Activated CD4-positive, alpha-beta T cell treated with anti-CD3 and anti-CD28 coated beads, Interleukin-2, amount 10 ng/mL, durations not matched to agents 7 days and 5 days (primary cell): ENCODE results near the gene KCNT1. TPM values are rescaled to one million over a fixed set of nuclear protein-coding genes. Genes with fewer than 3 reads are reported as not detected.

Experiments used
- CTCF ChIA-PET: fragments of 350-600 bp; sonication (Branson Sonifier 250); formaldehyde crosslinking; loops from one replicate; lab custom pipeline; 2021; ENCODE audit warnings: antibody characterized with exemption; lab: Charles Lee
- POLR2A ChIA-PET: fragments of 350-600 bp; sonication (Branson Sonifier 250); formaldehyde crosslinking; loops from one replicate; lab custom pipeline; 2021; ENCODE audit warnings: antibody characterized with exemption; lab: Charles Lee
- DNase-seq: peaks from one replicate; pipeline ENCODE4 v3.0.0-alpha.2; 2020
- H3K27ac Mint-ChIP-seq: one replicate; pipeline ENCODE4 v1.8.0; 2021; ENCODE audit warnings: mild to moderate bottlenecking, moderate library complexity, mixed read lengths
- H3K27me3 Mint-ChIP-seq: one replicate; pipeline ENCODE4 v1.8.0; 2021; ENCODE audit warnings: mixed read lengths
- H3K36me3 Mint-ChIP-seq: one replicate; pipeline ENCODE4 v1.8.0; 2021; ENCODE audit warnings: low read depth, mixed read lengths
- H3K4me1 Mint-ChIP-seq: one replicate; pipeline ENCODE4 v1.8.0; 2021; ENCODE audit warnings: mixed read lengths
- H3K4me3 Mint-ChIP-seq: one replicate; pipeline ENCODE4 v1.8.0; 2021; ENCODE audit warnings: mild to moderate bottlenecking, moderate library complexity, mixed read lengths
- H3K9me3 Mint-ChIP-seq: one replicate; pipeline ENCODE4 v1.8.0; 2021; ENCODE audit warnings: mixed read lengths
- total RNA-seq, 2 experiments: library from RNA; stranded (reverse); gene quantifications; one replicate each; pipeline ENCODE4 v1.2.3, GENCODE V29; 2021

Gene KCNT1
- total RNA-seq, 2 experiments from 2014 or later: 0.08 TPM; not detected in 1

DNA sequence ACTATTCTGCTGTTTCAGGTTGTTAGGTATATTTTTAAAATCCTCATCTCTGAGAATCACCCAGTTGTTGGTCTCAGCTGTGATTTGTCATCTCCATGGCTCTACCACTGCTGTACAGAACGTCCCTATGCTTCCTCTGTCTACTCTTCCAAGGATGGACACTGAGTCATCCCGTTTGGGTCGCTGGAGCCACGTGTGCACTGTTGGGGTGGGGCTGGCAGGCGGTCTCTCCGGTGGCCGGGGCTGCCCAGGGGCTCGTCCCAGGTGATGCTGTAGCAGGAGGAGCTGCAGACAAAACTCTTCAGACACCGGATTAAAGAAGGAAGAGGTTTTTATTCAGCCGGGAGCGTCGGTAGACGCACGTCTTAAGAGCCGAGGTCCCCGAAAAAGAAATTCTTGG, 21.9 kb upstream of the KCNT1 start:
- ChIA-PET POLR2A (no interaction called here), CTCF (no interaction called here)
- Mint-ChIP-seq H3K9me3 (no peaks in the 10 kb centered on the region), H3K36me3 (no peaks in the 10 kb centered on the region), H3K27ac (no peak overlapping the region), H3K27me3 (no peaks in the 10 kb centered on the region), H3K4me3 (no peak overlapping the region), H3K4me1 (no peaks in the 10 kb centered on the region)
- no peak for DNase-seq

DNA sequence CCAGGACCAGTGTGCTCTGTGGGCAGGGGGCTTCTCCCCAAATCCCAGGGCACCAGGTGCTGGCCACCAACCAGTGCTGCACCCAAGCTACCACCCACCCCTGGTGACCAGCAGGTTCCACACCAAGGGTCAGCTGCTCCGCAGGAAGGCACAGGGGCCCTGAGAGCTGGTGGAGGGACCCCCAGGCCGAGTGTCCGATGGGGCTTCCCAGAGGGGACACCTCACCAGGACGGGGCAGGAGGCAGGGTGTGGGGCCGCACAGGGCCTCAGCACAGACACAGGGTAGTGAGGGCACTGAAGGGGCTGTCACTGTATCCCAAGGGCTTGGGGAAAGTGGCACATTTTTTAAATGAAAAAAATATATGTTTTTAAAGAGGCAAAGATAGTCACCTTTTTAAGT, 20.8 kb upstream of the KCNT1 start:
- H3K27me3 Mint-ChIP-seq: no peaks in the 10 kb centered on the region
- ChIA-PET POLR2A (no interaction called here), CTCF (no interaction called here)

DNA sequence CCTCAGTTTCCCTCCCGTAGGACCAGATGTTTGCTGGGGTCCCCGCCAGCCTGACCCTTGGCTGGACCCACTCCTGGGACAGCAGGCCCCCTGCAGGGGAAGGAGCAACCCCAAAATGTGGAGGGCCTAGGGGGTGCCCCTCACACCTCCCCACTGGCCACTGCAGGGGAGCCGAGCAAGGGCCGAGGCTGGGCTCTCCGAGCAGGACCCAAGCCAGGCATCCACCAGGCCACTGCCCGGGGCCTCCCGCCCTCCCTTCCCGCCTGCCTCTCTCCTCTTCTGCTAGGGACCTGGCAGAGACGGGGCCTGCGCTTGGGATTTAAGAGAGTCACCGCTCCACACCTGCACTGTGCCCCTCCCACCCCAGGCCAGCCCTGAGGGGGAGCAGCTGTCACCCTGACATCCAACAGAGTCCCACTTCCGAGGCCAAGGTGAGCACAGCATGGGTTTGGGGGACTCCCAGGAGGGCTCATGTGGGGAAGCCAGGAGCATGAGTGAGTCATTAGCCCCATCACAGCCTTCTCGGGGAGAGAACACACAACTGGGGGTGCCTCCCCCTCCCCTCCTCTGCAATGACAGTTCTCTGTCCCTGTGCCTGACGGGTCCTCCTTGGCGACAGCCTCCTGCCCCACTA, 18.5 kb upstream of the KCNT1 start:
- POLR2A ChIA-PET: no interaction called here
- no peak overlapping the region for H3K4me3 Mint-ChIP-seq

More for the DNA sequence above, 20.8 kb upstream of the KCNT1 start:
- Mint-ChIP-seq H3K4me3 (no peak overlapping the region), H3K9me3 (no peaks in the 10 kb centered on the region), H3K27ac (no peak overlapping the region), H3K4me1 (no peaks in the 10 kb centered on the region), H3K36me3 (no peaks in the 10 kb centered on the region)
- no peak for DNase-seq

DNA sequence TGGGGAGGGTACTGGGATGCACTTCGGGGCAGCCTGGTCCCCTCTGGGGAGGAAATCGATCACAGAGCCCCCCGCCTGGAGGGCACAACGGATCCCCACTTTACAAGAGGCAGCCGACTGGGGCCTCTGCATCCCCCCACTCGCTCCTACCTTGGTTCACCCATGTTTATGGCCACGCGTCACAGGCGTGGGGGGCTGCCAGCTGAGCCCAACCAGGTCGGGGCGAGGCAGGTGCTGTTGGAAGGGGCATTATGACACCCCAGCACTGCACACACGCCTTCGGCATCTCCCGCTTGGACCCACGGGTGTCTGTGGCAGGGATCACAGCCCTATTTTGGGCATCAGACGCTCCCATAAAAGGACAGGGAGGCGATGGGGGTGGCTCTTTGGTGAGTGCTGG, 17.3 kb upstream of the KCNT1 start:
- CTCF ChIA-PET: no interaction called here

More for the DNA sequence above, 18.5 kb upstream of the KCNT1 start:
- no peaks in the 10 kb centered on the region for H3K27me3 Mint-ChIP-seq
- CTCF ChIA-PET: no interaction called here
- H3K36me3 Mint-ChIP-seq: no peaks in the 10 kb centered on the region
- no peak overlapping the region for H3K27ac Mint-ChIP-seq
- H3K4me1 Mint-ChIP-seq: no peaks in the 10 kb centered on the region
- DNase-seq: no peak
- H3K9me3 Mint-ChIP-seq: no peaks in the 10 kb centered on the region

DNA sequence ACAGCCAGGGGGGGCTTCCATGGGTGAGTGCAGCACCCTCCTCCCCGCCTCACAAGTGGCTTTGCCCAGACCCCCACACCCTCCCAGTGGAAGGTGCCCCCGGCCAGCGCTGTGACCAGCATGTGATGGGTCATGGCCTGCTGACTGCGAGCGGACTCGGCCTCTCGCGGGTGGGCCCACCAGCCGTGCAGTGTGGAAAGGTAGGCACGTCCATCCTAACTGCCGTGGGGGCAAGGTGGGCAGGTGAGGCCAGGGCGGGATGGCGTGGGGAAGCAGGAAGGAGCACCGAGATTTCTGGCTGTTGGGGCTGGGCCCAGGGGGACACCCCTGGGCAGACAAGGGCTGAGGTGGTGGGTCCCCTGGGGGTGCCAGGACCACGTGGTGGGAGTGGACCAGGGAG, 14.8 kb upstream of the KCNT1 start:
- Mint-ChIP-seq H3K27ac (no peak overlapping the region), H3K9me3 (no peaks in the 10 kb centered on the region), H3K4me3 (no peak overlapping the region), H3K36me3 (no peaks in the 10 kb centered on the region), H3K4me1 (no peaks in the 10 kb centered on the region), H3K27me3 (no peaks in the 10 kb centered on the region)
- ChIA-PET CTCF (no interaction called here), POLR2A (no interaction called here)
- DNase-seq: no peak

More for the DNA sequence above, 17.3 kb upstream of the KCNT1 start:
- Mint-ChIP-seq H3K36me3 (no peaks in the 10 kb centered on the region), H3K4me3 (no peak overlapping the region), H3K27ac (no peak overlapping the region), H3K4me1 (no peaks in the 10 kb centered on the region), H3K9me3 (no peaks in the 10 kb centered on the region), H3K27me3 (no peaks in the 10 kb centered on the region)
- POLR2A ChIA-PET: no interaction called here
- DNase-seq: no peak

DNA sequence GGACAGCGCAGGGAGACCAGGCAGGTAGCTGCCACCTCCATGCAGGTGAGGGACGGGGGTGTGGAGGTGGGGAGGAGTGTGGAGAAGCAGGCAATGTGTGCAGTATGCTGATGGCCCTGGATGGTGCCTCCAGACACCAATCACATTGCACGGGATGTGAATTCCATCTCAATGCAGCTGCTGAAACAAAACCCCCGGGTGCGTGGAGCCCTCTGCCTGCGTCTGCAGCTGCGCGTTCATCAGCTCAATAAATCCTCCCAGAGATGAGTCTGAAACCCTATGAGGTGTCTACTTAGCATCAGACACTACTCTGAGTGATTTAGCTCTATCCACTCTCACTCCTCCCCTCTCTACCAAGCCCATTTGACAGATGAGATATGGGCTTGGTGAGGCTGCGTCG, 13.0 kb upstream of the KCNT1 start:
- Mint-ChIP-seq H3K36me3 (no peaks in the 10 kb centered on the region), H3K27ac (no peak overlapping the region), H3K9me3 (no peaks in the 10 kb centered on the region), H3K27me3 (no peaks in the 10 kb centered on the region), H3K4me3 (no peak overlapping the region), H3K4me1 (no peaks in the 10 kb centered on the region)
- DNase-seq: no peak
- POLR2A ChIA-PET: no interaction called here
- CTCF ChIA-PET: no interaction called here

DNA sequence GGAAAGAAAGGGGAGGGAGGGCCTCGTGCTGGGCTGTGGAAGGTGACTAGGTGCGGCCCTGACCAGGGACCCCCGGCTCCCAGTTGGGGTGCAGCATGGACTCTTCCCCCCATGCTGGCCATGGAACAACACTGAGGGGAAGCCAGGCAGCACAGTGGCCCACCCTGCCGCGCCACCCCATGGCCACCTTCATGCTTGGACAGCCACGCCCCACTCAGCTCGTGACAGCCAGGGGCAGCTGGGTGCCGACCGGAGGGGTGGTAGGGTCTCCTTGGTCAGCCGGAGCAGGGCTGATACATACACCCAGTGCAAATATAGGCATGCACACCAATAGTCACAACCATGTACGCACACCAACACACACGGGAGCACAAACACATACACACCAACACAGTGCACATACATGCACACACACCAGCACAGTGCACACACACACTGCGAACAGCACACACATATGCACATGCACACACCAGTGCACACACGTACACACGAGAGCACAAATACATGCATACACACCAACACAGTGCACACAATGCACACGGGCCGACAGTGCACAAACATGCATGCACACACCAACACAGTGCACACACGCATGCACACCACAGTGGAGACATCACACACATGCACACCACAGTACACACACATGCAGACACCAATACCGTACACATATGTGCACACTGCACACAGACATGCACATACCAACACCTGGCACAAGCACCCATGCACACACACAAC, 11.0 kb upstream of the KCNT1 start:
- Mint-ChIP-seq H3K4me1 (no peaks in the 10 kb centered on the region), H3K27me3 (no peaks in the 10 kb centered on the region)
- CTCF ChIA-PET: no interaction called here

DNA sequence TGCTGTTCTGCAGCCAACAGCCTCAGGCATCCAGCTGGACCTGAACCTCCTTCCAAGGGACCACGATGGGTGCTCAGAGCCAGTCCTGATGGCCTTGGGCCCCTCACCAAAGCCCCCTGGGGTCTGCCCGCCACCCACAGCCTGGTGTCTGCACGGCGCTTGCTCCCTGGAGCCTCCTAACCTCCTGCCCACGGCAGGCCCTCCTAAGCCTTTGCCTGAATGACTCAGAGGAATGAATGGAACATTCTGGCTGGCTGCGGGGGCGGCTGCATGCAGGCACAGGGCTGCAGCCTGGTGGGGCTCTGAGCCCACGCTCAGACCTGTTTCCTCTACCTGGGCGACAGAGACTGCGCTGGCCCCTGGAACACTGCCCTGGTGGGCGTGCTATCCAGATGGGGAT, 9.6 kb upstream of the KCNT1 start:
- no peak overlapping the region for H3K27ac Mint-ChIP-seq
- no peak overlapping the region for H3K4me3 Mint-ChIP-seq
- no peaks in the 10 kb centered on the region for H3K4me1 Mint-ChIP-seq
- H3K9me3 Mint-ChIP-seq: no peaks in the 10 kb centered on the region
- ChIA-PET CTCF (no interaction called here), POLR2A (no interaction called here)
- DNase-seq: no peak
- no peaks in the 10 kb centered on the region for H3K27me3 Mint-ChIP-seq
- no peaks in the 10 kb centered on the region for H3K36me3 Mint-ChIP-seq

More for the DNA sequence above, 11.0 kb upstream of the KCNT1 start:
- no peak for DNase-seq
- no peaks in the 10 kb centered on the region for H3K36me3 Mint-ChIP-seq
- no peak overlapping the region for H3K27ac Mint-ChIP-seq
- no peak overlapping the region for H3K4me3 Mint-ChIP-seq
- H3K9me3 Mint-ChIP-seq: no peaks in the 10 kb centered on the region
- POLR2A ChIA-PET: no interaction called here

DNA sequence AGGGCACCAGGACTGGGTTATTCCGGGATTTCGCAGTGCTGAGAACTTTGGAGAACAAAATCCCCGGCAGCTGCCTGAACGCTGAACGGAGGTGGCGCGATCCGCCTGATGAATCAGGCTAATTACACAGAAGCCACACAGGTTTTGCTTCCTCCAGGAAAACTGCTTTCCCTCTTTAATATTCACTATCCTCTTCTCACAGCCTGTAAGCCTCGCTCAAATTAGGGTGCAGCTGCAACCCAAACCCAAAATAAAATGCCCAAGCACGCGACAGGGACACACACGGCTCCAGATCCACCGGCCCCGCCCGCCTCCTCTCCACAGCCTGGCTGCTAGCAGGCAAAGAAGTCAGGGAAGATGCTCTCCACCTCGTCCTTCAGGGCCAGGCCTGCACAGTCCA, 8.7 kb upstream of the KCNT1 start:
- no peak for DNase-seq

DNA sequence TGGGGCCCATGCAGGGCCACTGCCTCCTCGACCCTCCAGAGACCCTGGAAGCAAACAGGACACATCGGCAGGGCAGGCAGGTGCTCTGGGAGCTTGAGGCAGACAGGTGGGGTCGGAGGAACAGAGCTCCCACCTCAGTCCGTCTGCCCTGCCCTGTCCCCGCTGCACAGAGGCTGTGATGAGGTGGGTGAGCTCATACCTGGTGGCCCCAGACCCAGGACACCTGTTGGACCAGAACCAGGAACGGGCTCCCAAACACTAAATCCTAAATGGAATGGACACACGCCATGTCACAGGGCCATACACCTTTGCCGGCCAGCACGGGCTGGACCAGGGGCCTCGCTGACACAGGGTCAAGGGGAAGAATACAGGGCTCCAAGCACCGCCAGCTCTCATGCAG, 8.2 kb upstream of the KCNT1 start:
- ChIA-PET CTCF (no interaction called here), POLR2A (interaction anchor here (0.6 kb wide), 1 partner anchor 447 kb away, joined by 3 read pairs; no protein-coding TSS in a partner anchor)
- H3K27me3 Mint-ChIP-seq: no peaks in the 10 kb centered on the region
- H3K9me3 Mint-ChIP-seq: no peaks in the 10 kb centered on the region
- no peaks in the 10 kb centered on the region for H3K36me3 Mint-ChIP-seq
- no peaks in the 10 kb centered on the region for H3K4me1 Mint-ChIP-seq
- H3K4me3 Mint-ChIP-seq: no peak overlapping the region
- no peak overlapping the region for H3K27ac Mint-ChIP-seq
- no peak for DNase-seq

More for the DNA sequence above, 8.7 kb upstream of the KCNT1 start:
- ChIA-PET POLR2A (no interaction called here), CTCF (no interaction called here)
- H3K27ac Mint-ChIP-seq: no peak overlapping the region
- H3K36me3 Mint-ChIP-seq: no peaks in the 10 kb centered on the region
- no peaks in the 10 kb centered on the region for H3K4me1 Mint-ChIP-seq
- no peaks in the 10 kb centered on the region for H3K27me3 Mint-ChIP-seq
- H3K9me3 Mint-ChIP-seq: no peaks in the 10 kb centered on the region
- H3K4me3 Mint-ChIP-seq: no peak overlapping the region

DNA sequence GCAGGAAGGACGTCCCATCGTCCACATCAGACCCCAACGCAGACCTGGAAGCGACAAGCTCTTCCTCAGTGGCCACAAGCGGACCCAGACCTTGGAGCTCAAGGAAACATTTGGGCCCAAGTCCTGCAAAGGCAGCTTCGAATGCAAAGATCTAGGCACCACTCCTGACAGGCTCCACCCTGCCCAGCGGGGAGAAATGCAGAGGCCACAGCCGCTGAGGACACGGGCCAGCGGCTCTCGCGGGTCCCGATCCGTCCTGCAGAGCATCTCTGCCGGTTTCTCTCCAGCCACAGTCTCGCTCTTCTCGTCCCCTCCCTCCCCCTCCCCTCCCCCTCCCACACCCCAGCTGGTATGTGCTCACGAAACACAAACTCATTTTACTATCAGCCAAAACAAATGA, 7.6 kb upstream of the KCNT1 start:
- Mint-ChIP-seq H3K27me3 (no peaks in the 10 kb centered on the region), H3K27ac (no peak overlapping the region), H3K9me3 (no peaks in the 10 kb centered on the region)

DNA sequence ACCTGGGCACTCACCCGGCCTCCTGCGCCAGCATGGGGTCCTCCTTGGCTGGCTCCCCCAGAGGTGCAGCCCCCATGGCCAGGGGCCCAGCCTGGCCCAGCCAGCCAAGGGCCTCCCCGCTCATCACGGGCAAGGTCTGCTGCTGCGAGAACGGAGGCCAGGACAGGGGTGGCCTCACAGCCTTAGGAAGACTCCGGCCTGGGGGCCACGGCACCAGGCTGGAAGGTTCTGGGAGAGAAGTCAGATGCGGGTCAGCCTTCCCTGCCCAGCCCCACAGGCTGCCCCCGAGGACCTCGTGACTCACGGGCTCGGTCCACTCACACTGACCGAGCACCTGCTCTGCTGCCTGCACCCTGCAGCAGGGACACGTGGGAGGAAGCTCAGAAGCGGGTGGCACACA, 6.9 kb upstream of the KCNT1 start:
- ChIA-PET CTCF (no interaction called here), POLR2A (no interaction called here)
- H3K27ac Mint-ChIP-seq: no peak overlapping the region
- H3K4me3 Mint-ChIP-seq: no peak overlapping the region
- no peaks in the 10 kb centered on the region for H3K27me3 Mint-ChIP-seq
- H3K36me3 Mint-ChIP-seq: no peaks in the 10 kb centered on the region
- DNase-seq: no peak
- H3K4me1 Mint-ChIP-seq: no peaks in the 10 kb centered on the region
- H3K9me3 Mint-ChIP-seq: no peaks in the 10 kb centered on the region

More for the DNA sequence above, 7.6 kb upstream of the KCNT1 start:
- CTCF ChIA-PET: no interaction called here
- H3K4me3 Mint-ChIP-seq: no peak overlapping the region
- POLR2A ChIA-PET: interaction anchor here (0.6 kb wide), 1 partner anchor 447 kb away, joined by 3 read pairs; no protein-coding TSS in a partner anchor
- H3K4me1 Mint-ChIP-seq: no peaks in the 10 kb centered on the region
- H3K36me3 Mint-ChIP-seq: no peaks in the 10 kb centered on the region
- no peak for DNase-seq

DNA sequence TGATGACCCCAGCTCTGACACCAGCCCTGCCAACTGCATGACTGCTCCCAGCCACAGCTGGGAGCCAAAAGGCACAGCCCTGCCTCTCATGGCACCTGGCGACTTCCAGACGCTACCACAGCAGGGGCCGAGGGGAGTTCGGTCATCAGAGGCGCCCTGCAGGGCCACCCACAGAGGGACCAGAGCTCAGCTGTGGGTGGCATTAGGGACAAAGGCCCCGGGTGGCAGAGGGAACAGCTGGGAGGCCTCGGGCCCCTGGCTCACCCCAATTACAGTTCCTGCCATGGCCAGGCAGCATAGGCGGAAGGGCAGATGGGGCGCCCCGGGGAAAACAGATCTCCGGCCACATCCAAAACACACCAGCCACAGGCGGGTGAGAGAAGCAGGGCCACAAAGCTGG, 6.3 kb upstream of the KCNT1 start:
- no peaks in the 10 kb centered on the region for H3K36me3 Mint-ChIP-seq

More for the DNA sequence above, 6.3 kb upstream of the KCNT1 start:
- no peaks in the 10 kb centered on the region for H3K9me3 Mint-ChIP-seq
- ChIA-PET POLR2A (no interaction called here), CTCF (no interaction called here)
- no peaks in the 10 kb centered on the region for H3K27me3 Mint-ChIP-seq
- no peak overlapping the region for H3K4me3 Mint-ChIP-seq
- DNase-seq: no peak
- no peak overlapping the region for H3K27ac Mint-ChIP-seq
- H3K4me1 Mint-ChIP-seq: no peaks in the 10 kb centered on the region
